ENCODE results near the gene NTN1.

DNA sequence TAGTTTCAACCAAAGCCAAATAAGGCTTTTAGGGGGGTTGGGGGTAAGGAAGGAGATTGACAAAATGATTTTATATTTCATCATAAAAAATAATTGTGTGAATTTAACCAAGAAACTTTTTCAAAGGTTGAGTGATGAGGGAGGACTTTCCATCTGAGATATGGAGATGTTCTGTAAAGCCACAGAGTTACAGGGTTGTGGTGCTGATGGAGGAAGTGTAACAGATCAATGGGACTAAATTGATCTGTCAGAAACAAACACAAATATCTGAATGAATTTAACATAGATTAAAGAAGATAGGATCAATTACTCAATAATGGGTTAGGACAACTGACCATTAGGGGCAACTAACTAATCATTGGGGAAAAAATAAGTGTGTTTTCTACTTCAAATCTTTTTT lies 41.6 kb upstream of the NTN1 start:
- TF ChIP-seq, protein P1, sequence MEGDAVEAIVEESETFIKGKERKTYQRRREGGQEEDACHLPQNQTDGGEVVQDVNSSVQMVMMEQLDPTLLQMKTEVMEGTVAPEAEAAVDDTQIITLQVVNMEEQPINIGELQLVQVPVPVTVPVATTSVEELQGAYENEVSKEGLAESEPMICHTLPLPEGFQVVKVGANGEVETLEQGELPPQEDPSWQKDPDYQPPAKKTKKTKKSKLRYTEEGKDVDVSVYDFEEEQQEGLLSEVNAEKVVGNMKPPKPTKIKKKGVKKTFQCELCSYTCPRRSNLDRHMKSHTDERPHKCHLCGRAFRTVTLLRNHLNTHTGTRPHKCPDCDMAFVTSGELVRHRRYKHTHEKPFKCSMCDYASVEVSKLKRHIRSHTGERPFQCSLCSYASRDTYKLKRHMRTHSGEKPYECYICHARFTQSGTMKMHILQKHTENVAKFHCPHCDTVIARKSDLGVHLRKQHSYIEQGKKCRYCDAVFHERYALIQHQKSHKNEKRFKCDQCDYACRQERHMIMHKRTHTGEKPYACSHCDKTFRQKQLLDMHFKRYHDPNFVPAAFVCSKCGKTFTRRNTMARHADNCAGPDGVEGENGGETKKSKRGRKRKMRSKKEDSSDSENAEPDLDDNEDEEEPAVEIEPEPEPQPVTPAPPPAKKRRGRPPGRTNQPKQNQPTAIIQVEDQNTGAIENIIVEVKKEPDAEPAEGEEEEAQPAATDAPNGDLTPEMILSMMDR (IDR thresholded peaks at IDR 0.05), result no peak
- no peak for TF ChIP-seq POLR2A (IDR thresholded peaks at IDR 0.05)

Data from heart left ventricle (tissue), 13 donors.